Activated CD4-positive, alpha-beta T cell treated with anti-CD3 and anti-CD28 coated beads, Interleukin-2, amount 10 ng/mL, durations not matched to agents 24 days and 14 days (primary cell): Measurements from ENCODE around the gene CST9. TPM values are rescaled to one million over a fixed set of nuclear protein-coding genes. Genes with fewer than 3 reads are reported as not detected.

Experiments
- DNase-seq: peaks from one replicate; pipeline ENCODE4 v3.0.0; 2022
- H3K27ac Mint-ChIP-seq: one replicate; pipeline ENCODE4 v1.8.0; 2022; ENCODE audit warnings: mild to moderate bottlenecking, mixed read lengths
- H3K27me3 Mint-ChIP-seq: one replicate; pipeline ENCODE4 v1.8.0; 2022; ENCODE audit warnings: mixed read lengths
- H3K36me3 Mint-ChIP-seq: one replicate; pipeline ENCODE4 v1.8.0; 2022; ENCODE audit warnings: low read depth, mild to moderate bottlenecking, mixed read lengths
- H3K4me1 Mint-ChIP-seq: one replicate; pipeline ENCODE4 v1.8.0; 2021; ENCODE audit warnings: mixed read lengths
- H3K4me3 Mint-ChIP-seq: one replicate; pipeline ENCODE4 v1.8.0; 2022; ENCODE audit warnings: mild to moderate bottlenecking, moderate library complexity, mixed read lengths
- H3K9me3 Mint-ChIP-seq: one replicate; pipeline ENCODE4 v1.8.0; 2021; ENCODE audit warnings: mixed read lengths
- intact Hi-C: fragments of 100-400 bp; cut with micrococcal nuclease; formaldehyde crosslinking; loops from one replicate; pipeline ENCODE4 v1.15.1; 2023
- total RNA-seq: library from RNA; stranded (reverse); gene quantifications from 2 replicates; pipeline ENCODE4 v1.2.3, GENCODE V29; 2022

Gene CST9
- total RNA-seq, 1 donor from 2014 or later = not detected

GRCh38 chr20:23574977-23575376 is 30.7 kb downstream of the CST9 start:
- DNase-seq = no peak
- no peak overlapping the region for H3K4me3 Mint-ChIP-seq
- no peaks in the 10 kb centered on the region for H3K36me3 Mint-ChIP-seq
- intact Hi-C loops = no loop called here
- no peak overlapping the region for H3K27ac Mint-ChIP-seq
- H3K27me3 Mint-ChIP-seq = peaks cover 7% of the 10 kb centered on the region
- no peaks in the 10 kb centered on the region for H3K4me1 Mint-ChIP-seq
- H3K9me3 Mint-ChIP-seq = no peaks in the 10 kb centered on the region

- Mint-ChIP-seq H3K4me3 (no peak overlapping the region), H3K36me3 (no peaks in the 10 kb centered on the region), H3K9me3 (no peaks in the 10 kb centered on the region), H3K27ac (no peak overlapping the region), H3K4me1 (peaks cover 2% of the 10 kb centered on the region), H3K27me3 (peaks cover 4% of the 10 kb centered on the region)
- intact Hi-C loops = no loop called here
- DNase-seq = no peak
Observed at GRCh38 chr20:23570178-23570760, 35.4 kb downstream of the CST9 start.

DNA sequence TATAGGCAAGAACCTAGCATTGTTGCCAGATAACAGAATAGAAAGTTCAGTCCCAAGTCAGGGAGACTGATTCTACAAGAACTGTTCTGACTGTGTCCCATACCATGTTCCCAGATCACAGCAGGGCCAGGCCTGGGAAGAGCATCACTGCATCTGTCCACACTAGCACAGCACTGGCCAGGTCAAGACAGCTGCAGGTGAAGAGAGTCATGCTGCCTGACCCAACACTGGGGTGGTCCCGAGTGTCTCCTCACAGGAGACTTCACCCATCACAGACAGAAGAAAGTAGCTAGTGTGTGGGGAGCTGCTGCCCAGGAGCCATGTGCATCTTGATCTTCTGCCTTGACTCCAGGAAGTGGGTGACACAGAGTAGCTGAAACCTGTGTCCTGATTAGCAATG is 36.1 kb downstream of the CST9 start:
- peaks cover 2% of the 10 kb centered on the region for H3K27me3 Mint-ChIP-seq

GRCh38 chr20:23568971-23569330 is 36.8 kb downstream of the CST9 start:
- Mint-ChIP-seq H3K4me1 (peaks cover 2% of the 10 kb centered on the region), H3K27ac (no peak overlapping the region), H3K27me3 (no peaks in the 10 kb centered on the region), H3K9me3 (no peaks in the 10 kb centered on the region), H3K4me3 (no peak overlapping the region), H3K36me3 (no peaks in the 10 kb centered on the region)
- no peak for DNase-seq
- intact Hi-C loops = no loop called here

More for the DNA sequence above, 36.1 kb downstream of the CST9 start:
- no peak for DNase-seq
- Mint-ChIP-seq H3K4me3 (no peak overlapping the region), H3K36me3 (no peaks in the 10 kb centered on the region), H3K9me3 (no peaks in the 10 kb centered on the region), H3K27ac (no peak overlapping the region), H3K4me1 (peaks cover 2% of the 10 kb centered on the region)
- intact Hi-C loops = no loop called here

GRCh38 chr20:23568320-23568970 is 37.3 kb downstream of the CST9 start, which contains the start of gene CST9L:
TSS of gene CST9L (minus strand) at chr20:23568484. CDS start at chr20:23568450, 34 bp downstream.
- H3K27ac Mint-ChIP-seq = no peak within 1 kb of the TSS
- H3K36me3 Mint-ChIP-seq = no peaks in the 10 kb centered on the region
- no peaks in the 10 kb centered on the region for H3K9me3 Mint-ChIP-seq
- no peak within 1 kb of the TSS for H3K4me3 Mint-ChIP-seq
- intact Hi-C loops = no loop called here
- H3K4me1 Mint-ChIP-seq = peaks cover 2% of the 10 kb centered on the region
- no peak for DNase-seq
- H3K27me3 Mint-ChIP-seq = no peaks in the 10 kb centered on the region

DNA sequence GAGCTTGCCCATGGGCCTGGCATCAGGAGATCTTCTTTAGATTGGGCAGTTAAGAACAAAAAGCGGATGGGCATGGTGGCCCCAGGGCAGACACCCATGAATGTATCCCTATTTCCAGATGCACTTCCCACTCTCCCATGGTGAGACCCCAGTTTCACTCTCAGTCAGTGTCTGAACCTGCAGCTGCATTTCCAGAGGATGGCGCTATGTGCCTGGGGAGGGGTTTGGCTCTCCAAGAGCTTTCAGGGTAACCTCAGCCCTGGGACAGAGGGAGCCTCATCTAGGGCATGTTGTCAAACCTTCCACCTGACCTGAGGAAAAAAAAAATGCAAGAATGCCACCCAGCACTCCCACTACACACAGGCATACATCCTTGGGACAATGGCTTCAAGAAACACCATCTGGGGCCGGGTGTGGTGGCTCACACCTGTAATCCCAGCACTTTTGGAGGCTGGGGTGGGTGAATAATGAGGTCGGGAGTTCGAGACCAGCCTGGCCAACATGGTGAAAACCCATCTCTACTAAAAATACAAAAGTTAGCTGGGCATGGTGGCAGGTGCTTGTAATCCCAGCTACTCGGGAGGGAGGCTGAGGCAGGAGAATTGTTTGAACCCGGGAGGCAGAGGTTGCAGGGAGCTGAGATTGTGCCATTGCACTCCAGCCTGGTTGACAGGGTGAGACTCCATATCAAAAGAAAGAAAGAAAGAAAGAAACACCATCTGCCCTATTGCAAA is 39.4 kb downstream of the CST9 start:
- H3K4me1 Mint-ChIP-seq = peaks cover 2% of the 10 kb centered on the region

GRCh38 chr20:23565503-23566045 is 40.1 kb downstream of the CST9 start:
- Mint-ChIP-seq H3K9me3 (no peaks in the 10 kb centered on the region), H3K27ac (no peak overlapping the region), H3K4me3 (no peak overlapping the region), H3K36me3 (no peaks in the 10 kb centered on the region), H3K27me3 (no peaks in the 10 kb centered on the region), H3K4me1 (peaks cover 2% of the 10 kb centered on the region)
- intact Hi-C loops = no loop called here
- no peak for DNase-seq

More for the DNA sequence above, 39.4 kb downstream of the CST9 start:
- no peak for DNase-seq
- no peaks in the 10 kb centered on the region for H3K9me3 Mint-ChIP-seq
- H3K36me3 Mint-ChIP-seq = no peaks in the 10 kb centered on the region
- no peak overlapping the region for H3K27ac Mint-ChIP-seq
- H3K27me3 Mint-ChIP-seq = no peaks in the 10 kb centered on the region
- intact Hi-C loops = no loop called here
- H3K4me3 Mint-ChIP-seq = no peak overlapping the region

DNA sequence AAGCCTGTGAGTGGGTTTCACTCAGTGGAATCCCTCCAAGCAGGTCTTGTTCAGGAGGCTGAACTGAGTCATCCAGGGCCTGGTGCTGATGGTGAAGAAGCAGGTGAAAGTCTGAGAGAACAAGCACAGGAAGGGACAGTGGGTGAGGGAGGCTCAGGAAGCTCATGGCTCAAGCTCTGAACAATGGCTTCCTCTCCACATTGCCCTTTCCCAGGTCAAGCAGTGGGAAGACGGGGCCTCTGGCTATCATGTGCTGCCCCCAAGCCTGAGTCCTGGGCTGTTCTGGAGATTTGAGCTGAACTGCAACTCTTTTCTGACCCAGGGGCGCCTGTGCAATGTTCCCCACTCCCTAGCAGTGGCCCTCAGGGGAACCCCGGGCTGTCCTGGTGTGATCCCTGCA is 40.8 kb downstream of the CST9 start:
- peaks cover 2% of the 10 kb centered on the region for H3K4me1 Mint-ChIP-seq
- H3K36me3 Mint-ChIP-seq = no peaks in the 10 kb centered on the region
- DNase-seq = no peak
- no peak overlapping the region for H3K4me3 Mint-ChIP-seq
- H3K27ac Mint-ChIP-seq = no peak overlapping the region
- intact Hi-C loops = no loop called here
- no peaks in the 10 kb centered on the region for H3K9me3 Mint-ChIP-seq
- no peaks in the 10 kb centered on the region for H3K27me3 Mint-ChIP-seq

DNA sequence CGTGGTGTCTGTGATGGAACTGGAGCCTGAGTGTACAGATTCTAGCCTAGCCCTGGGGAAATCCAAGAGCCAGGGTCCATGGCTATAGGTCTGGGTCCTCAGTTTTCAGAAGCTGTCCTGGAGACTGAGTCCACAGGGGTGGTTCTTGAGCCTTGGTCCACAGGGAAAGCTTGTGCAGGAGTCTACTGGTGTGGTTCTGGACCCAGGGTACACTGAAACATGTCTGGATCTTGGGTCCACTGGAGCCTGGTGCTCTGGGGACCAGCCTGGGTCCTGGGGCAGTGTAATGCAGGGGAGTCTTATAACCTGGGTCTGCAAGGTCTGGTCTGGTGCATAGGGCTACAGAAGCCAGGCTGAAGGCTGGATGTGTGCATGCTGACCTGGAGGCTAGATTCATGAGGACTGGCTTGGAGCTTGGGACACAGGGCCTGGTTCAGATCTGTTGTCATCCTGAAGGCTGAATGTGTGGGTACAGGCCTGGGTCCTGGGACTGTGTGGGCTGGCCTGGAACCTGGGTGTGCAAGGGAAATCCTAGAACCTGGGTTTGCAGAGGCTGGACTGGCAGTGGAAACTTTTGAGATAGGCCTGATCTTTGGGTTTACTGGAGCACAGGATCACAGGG is 42.9 kb downstream of the CST9 start:
- no peak for DNase-seq
- intact Hi-C loops = no loop called here
- Mint-ChIP-seq H3K27ac (no peak overlapping the region), H3K4me1 (peaks cover 2% of the 10 kb centered on the region), H3K27me3 (peaks cover 1% of the 10 kb centered on the region), H3K9me3 (peaks cover 5% of the 10 kb centered on the region), H3K36me3 (no peaks in the 10 kb centered on the region), H3K4me3 (no peak overlapping the region)

DNA sequence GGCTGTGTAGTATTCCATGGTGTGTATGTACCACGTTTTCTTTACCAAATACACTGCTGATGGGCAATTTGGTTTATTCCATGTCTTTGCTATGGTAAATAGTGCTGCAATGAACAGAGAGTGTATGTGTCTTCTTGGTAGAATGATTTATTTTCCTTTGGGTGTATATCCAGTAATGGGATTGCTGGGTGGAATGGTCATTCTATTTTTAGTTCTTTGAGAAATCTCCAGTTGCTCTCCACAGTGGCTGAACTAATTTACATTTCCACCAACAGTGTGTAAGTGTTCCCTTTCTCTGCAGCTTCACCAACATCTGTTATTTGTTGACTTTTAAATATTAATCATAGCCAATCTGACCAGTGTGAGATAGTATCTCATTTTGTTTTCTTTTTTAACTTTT is 51.3 kb downstream of the CST9 start:
- no peak overlapping the region for H3K27ac Mint-ChIP-seq
- no peak overlapping the region for H3K4me3 Mint-ChIP-seq
- peaks cover 8% of the 10 kb centered on the region for H3K27me3 Mint-ChIP-seq
- no peak for DNase-seq
- no peaks in the 10 kb centered on the region for H3K36me3 Mint-ChIP-seq
- intact Hi-C loops = no loop called here
- no peaks in the 10 kb centered on the region for H3K4me1 Mint-ChIP-seq
- H3K9me3 Mint-ChIP-seq = peaks cover 13% of the 10 kb centered on the region

Other genes starting within 250 kb of the CST9 start
- gene GZF1, start 243.7 kb downstream of the CST9 start, total RNA-seq = 10.3 and 14.7 TPM in 2 replicates
- 13.6 and 14.2 TPM in 2 replicates for gene NAPB, start 184.4 kb downstream of the CST9 start, total RNA-seq
- not detected in 2 replicates for gene CSTL1, start 166.2 kb downstream of the CST9 start, total RNA-seq
- gene CST11, start 153.0 kb downstream of the CST9 start, total RNA-seq = not detected in 2 replicates
- gene CST8, start 114.8 kb downstream of the CST9 start, total RNA-seq = not detected in 2 replicates
- not detected in 2 replicates for gene CST9L, start 37.4 kb downstream of the CST9 start, total RNA-seq
- gene CST3, start 32.0 kb upstream of the CST9 start, total RNA-seq = 0.72 and 0.95 TPM in 2 replicates
- gene CST4, start 83.1 kb upstream of the CST9 start, total RNA-seq = not detected in 2 replicates
- not detected in 2 replicates for gene CST1, start 145.0 kb upstream of the CST9 start, total RNA-seq
- gene CST2, start 220.8 kb upstream of the CST9 start, total RNA-seq = not detected in 2 replicates